Transverse colon (tissue), 3 donors: ENCODE data around the gene GMDS.

Source experiments
- POLR2A ChIP-seq: fragments of 450-650 bp; IDR thresholded peaks from one replicate; pipeline ENCODE4 v1.6.1; 2016; ENCODE audit warnings: antibody characterized with exemption, mild to moderate bottlenecking, moderate library complexity
- TF ChIP-seq, protein P1 (sequence below), 5 experiments: fragments of 200-600 bp in 3 of 5; fragments of 450-650 bp in 2 of 5; sonication (generic) in 3 of 5; IDR thresholded peaks; 1 replicate in 2 of 5; 2 replicates in 3 of 5; pipeline ENCODE4 v1.5.1; 2016 to 2017; ENCODE audit warnings: antibody characterized with exemption in 5 of 5, inconsistent platforms in 3 of 5, mild to moderate bottlenecking in 2 of 5, moderate library complexity in 1 of 5

DNA sequence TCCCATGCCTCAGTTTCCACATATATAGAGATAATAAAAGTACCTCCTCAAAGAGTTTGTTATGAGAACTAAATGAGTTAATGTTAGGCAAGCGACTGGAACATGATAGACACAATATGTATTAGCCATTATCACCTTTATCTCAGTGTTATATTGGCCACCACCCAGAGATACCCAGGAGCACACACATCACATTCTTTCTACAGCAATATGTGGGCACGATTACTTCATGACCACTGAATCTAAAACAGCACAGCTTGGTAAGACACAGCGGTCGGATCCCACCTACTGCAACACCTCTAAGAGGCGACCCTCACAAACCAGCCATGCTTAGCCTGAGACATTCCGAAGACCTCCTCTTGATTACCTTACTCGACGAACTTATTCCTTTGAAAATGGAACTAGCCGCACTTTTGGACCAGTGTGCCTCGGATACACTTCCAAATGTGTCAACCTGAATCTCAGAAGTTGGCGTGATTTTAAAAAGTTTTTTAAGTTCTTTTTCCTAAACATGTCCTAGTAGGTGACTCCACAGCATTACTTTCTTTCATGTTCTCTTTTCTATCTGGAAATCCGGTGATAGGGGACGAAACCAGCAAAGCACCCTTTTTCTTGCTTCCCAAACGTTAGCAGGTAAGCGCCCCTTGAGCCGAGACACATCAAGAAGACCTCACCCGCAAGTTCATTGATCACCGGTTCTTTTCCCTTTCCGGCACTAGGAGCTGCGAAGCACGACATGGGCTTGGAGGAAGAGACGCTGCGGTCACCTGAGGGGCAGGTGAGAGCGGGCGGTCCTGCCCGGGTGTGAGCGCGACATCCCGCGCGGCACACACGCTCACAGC lies 923 bp downstream of the GMDS start:
- TF ChIP-seq, protein P1, sequence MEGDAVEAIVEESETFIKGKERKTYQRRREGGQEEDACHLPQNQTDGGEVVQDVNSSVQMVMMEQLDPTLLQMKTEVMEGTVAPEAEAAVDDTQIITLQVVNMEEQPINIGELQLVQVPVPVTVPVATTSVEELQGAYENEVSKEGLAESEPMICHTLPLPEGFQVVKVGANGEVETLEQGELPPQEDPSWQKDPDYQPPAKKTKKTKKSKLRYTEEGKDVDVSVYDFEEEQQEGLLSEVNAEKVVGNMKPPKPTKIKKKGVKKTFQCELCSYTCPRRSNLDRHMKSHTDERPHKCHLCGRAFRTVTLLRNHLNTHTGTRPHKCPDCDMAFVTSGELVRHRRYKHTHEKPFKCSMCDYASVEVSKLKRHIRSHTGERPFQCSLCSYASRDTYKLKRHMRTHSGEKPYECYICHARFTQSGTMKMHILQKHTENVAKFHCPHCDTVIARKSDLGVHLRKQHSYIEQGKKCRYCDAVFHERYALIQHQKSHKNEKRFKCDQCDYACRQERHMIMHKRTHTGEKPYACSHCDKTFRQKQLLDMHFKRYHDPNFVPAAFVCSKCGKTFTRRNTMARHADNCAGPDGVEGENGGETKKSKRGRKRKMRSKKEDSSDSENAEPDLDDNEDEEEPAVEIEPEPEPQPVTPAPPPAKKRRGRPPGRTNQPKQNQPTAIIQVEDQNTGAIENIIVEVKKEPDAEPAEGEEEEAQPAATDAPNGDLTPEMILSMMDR (IDR thresholded peaks at IDR 0.05), result no peak
- TF ChIP-seq POLR2A, result peak; percentile 58
